Progenitor cell of endocrine pancreas (in vitro differentiated cells): ENCODE data around the gene C16orf46. TPM values are rescaled to one million over a fixed set of nuclear protein-coding genes. Genes with fewer than 3 reads are reported as not detected.

Experiments
- DNase-seq: peaks from one replicate; pipeline ENCODE4 v3.0.0; 2021; ENCODE audit warnings: low spot score; ENCODE audit not compliant: unreplicated experiment
- H3K27ac Mint-ChIP-seq: 2 replicates; pipeline ENCODE4 v1.8.0; 2021; ENCODE audit warnings: mild to moderate bottlenecking, moderate library complexity, mixed read lengths
- H3K27me3 Mint-ChIP-seq: 2 replicates; pipeline ENCODE4 v1.8.0; 2021; ENCODE audit warnings: mixed read lengths
- H3K36me3 Mint-ChIP-seq: 2 replicates; pipeline ENCODE4 v1.8.0; 2022; ENCODE audit warnings: mixed read lengths; ENCODE audit not compliant: insufficient read depth
- H3K4me1 Mint-ChIP-seq: 2 replicates; pipeline ENCODE4 v1.8.0; 2021; ENCODE audit warnings: low read depth, mixed read lengths
- H3K4me3 Mint-ChIP-seq: 2 replicates; pipeline ENCODE4 v1.8.0; 2021; ENCODE audit warnings: low read depth, mild to moderate bottlenecking, moderate library complexity, mixed read lengths
- H3K9me3 Mint-ChIP-seq: 2 replicates; pipeline ENCODE4 v1.8.0; 2021; ENCODE audit warnings: low read depth, mixed read lengths
- total RNA-seq: library from RNA; stranded (reverse); gene quantifications from 2 replicates; pipeline ENCODE4 v1.2.1, GENCODE V29; 2021
- TF ChIP-seq, protein P1 (sequence below): fragments of 200-600 bp; sonication (generic); IDR thresholded peaks from one replicate; pipeline ENCODE4 v1.5.0; 2021; ENCODE audit warnings: antibody characterized with exemption, mild to moderate bottlenecking; ENCODE audit not compliant: unreplicated experiment

The C16orf46 gene
- total RNA-seq, 1 donor from 2014 or later = 3.8 TPM

DNA sequence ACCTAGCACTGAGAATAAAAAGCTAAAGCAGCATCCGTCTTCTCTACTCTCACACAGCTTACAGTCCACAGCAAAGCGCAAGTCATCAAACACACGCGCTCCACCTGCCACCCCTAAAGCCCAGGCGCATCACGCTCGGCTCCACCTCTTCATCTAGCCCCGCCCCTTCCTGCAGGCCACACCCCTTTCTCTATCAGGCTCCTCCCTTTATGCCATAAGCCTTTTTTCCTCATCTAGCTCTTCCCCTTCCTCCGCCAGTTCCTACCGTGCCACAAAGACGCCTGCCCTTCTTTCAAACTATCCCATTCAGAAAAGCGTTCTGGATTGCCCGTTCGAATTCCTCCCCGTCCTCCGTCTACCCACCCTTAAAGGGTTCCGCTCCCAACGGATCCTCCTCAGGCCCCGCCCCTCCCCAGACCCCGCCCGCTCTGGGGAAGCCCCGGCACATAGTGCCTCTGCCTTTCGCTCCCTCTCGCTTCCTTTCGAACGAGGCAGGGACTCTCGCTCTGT is 417 bp downstream of the C16orf46 start:
- TF ChIP-seq, protein P1, sequence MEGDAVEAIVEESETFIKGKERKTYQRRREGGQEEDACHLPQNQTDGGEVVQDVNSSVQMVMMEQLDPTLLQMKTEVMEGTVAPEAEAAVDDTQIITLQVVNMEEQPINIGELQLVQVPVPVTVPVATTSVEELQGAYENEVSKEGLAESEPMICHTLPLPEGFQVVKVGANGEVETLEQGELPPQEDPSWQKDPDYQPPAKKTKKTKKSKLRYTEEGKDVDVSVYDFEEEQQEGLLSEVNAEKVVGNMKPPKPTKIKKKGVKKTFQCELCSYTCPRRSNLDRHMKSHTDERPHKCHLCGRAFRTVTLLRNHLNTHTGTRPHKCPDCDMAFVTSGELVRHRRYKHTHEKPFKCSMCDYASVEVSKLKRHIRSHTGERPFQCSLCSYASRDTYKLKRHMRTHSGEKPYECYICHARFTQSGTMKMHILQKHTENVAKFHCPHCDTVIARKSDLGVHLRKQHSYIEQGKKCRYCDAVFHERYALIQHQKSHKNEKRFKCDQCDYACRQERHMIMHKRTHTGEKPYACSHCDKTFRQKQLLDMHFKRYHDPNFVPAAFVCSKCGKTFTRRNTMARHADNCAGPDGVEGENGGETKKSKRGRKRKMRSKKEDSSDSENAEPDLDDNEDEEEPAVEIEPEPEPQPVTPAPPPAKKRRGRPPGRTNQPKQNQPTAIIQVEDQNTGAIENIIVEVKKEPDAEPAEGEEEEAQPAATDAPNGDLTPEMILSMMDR = no peak
- no peak overlapping the region for H3K27ac Mint-ChIP-seq
- H3K4me1 Mint-ChIP-seq = no peaks in the 10 kb centered on the region
- DNase-seq = peak; percentile 80
- no peaks in the 10 kb centered on the region for H3K36me3 Mint-ChIP-seq
- no peak overlapping the region for H3K4me3 Mint-ChIP-seq
- no peaks in the 10 kb centered on the region for H3K9me3 Mint-ChIP-seq
- no peaks in the 10 kb centered on the region for H3K27me3 Mint-ChIP-seq

DNA sequence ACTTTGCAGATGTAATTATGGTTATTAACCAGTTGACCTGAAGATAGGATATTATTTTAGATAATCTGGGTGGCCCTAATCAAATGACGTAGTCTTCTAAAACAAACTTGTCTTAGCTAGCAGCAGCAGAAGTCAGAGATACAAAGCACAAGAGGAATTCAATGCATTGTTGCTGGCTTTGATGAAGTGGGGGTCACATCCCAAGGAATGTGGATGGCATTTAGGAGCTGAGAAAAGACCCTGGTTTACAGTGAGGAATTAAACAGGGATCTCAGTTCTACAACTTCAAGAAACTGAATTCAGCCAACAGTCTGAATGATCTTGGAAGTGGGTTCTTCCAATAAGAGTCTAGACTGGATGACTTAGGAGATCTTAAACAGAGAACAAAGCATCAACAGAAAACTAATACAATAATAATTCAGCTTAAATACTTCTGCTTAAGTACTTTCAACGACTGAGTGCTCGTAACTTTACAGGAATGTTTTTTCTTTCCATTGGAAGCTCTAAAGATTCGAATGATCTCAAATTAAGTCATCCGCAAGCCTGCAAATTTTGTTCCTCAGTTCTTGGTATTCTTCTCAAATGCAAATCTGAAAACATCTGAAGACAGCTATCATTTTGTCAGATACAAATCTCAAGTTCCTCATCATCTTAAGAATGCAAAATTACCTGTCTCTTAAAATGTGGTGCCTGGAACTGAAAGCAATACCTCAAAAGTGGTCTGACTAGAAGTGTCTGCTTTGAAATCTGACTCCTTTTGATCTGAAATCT is 3.3 kb downstream of the C16orf46 start:
- Mint-ChIP-seq H3K36me3 (peaks cover 3% of the 10 kb centered on the region), H3K4me3 (no peak overlapping the region), H3K4me1 (no peaks in the 10 kb centered on the region), H3K27me3 (no peaks in the 10 kb centered on the region), H3K9me3 (no peaks in the 10 kb centered on the region), H3K27ac (no peak overlapping the region)
- TF ChIP-seq, protein P1 = no peak
- DNase-seq = no peak

DNA sequence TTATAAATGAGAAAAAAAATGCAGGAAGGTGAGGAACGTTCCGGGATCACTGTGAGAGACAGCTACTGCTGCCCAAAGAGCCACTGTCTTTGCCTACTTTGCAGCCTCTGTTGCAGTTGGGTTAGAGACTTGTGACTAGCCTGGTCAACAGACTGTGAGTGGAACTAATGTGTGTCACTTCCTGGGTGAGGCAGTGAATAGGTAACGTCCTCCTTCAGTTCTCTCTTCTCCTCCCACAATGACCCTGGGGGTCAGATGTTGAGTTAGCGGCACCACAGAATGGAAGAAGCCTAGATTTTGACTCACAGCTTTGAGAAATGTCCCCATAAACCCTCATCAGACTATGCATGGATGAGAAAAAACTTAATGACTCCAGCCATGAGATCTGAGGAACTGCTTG is 5.2 kb downstream of the C16orf46 start:
- Mint-ChIP-seq H3K4me1 (no peaks in the 10 kb centered on the region), H3K9me3 (no peaks in the 10 kb centered on the region), H3K4me3 (no peak overlapping the region), H3K27me3 (no peaks in the 10 kb centered on the region), H3K27ac (no peak overlapping the region), H3K36me3 (peaks cover 3% of the 10 kb centered on the region)
- DNase-seq = no peak
- TF ChIP-seq, protein P1 = no peak

DNA sequence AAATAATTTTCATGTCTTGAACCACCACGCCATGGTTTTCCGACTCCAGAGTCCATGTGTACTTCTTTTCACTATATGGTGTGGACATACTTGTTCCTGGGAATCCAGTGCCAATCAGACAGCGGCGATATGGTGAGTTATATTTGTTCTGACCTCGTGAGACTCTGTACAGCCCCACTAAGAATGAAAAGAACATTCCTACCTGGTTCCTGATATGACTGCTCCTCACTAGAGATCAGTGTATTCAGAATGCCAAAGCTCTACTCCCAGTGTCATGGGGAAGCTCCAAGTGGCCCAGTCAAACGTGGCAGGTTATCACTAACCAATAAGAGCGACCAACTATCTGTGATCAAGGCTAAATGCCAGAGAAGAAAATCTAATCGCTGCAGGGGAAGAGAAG is 6.1 kb downstream of the C16orf46 start:
- Mint-ChIP-seq H3K27ac (no peak overlapping the region), H3K4me3 (no peak overlapping the region), H3K27me3 (no peaks in the 10 kb centered on the region), H3K9me3 (no peaks in the 10 kb centered on the region), H3K36me3 (peaks cover 3% of the 10 kb centered on the region), H3K4me1 (no peaks in the 10 kb centered on the region)
- TF ChIP-seq, protein P1 = no peak
- no peak for DNase-seq

DNA sequence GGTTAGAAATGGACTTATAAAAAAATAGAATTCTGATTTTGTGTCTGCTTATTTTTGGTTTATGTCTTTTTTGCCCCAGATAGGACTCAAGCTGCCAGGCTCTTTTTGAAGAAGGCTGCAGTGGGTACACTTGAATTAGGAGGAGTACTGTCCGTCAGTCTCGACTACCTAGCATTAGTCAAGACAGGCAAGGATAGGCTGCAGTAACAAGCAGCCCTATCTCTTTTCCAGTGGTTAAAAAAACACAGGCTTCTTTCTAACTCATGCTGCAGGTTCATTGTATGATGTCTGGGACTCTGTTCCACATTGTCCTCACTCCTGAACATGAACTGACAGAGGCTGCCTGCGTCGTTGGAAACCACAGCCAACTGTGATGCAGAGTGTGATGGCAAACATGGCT is 8.0 kb downstream of the C16orf46 start:
- Mint-ChIP-seq H3K36me3 (peaks cover 3% of the 10 kb centered on the region), H3K4me3 (no peak overlapping the region), H3K4me1 (no peaks in the 10 kb centered on the region), H3K27ac (no peak overlapping the region), H3K27me3 (no peaks in the 10 kb centered on the region), H3K9me3 (no peaks in the 10 kb centered on the region)
- DNase-seq = no peak
- TF ChIP-seq, protein P1 = no peak
